Gastrocnemius medialis (tissue), 4 donors: ENCODE measurements around the gene KRTAP5-5.
"Not testable (repeated sequence)": the region's sequence is repeated elsewhere in the genome, so short reads cannot be mapped to it uniquely, and the experiment has no call there.

Experiments
- CTCF ChIP-seq, 5 experiments: fragments of 450-650 bp in 3 of 5; fragments of 200-600 bp in 2 of 5; sonication (generic) in 2 of 5; IDR thresholded peaks in 4 of 5; conservative IDR thresholded peaks in 1 of 5; 1 replicate in 4 of 5; 2 replicates in 1 of 5; pipeline ENCODE4 v1.5.1; 2016 to 2019; ENCODE audit warnings: antibody characterized with exemption in 5 of 5, mild to moderate bottlenecking in 3 of 5, moderate library complexity in 3 of 5
- POLR2A ChIP-seq, 2 donors: fragments of 450-650 bp; IDR thresholded peaks; one replicate each; pipeline ENCODE4 v1.6.1; 2017; ENCODE audit warnings: antibody characterized with exemption in 2 of 2, mild to moderate bottlenecking in 2 of 2, moderate library complexity in 2 of 2

- TF ChIP-seq CTCF (IDR thresholded peaks at IDR 0.05 in 4 of 5, conservative IDR thresholded peaks at IDR 0.05 in 1 of 5); POLR2A (IDR thresholded peaks at IDR 0.05): not testable (repeated sequence)
Observed at GRCh38 chr11:1582909-1583308, 46.7 kb upstream of the KRTAP5-5 start.
